T-helper 17 cell (primary cell): ENCODE measurements around the gene ADCY2. TPM values are rescaled to one million over a fixed set of nuclear protein-coding genes. Genes with fewer than 3 reads are reported as not detected.

Experiments used
- ATAC-seq: fragments of 150-1000 bp; cut with Tn5 transposase; 2 replicates; pipeline ENCODE4 v1.10.0; 2021; ENCODE audit warnings: mild to moderate bottlenecking, moderate library complexity
- DNase-seq, 3 donors: peaks; one replicate each; pipeline versions ENCODE4 v3.0.0 to v3.0.0-alpha.2; 2020 to 2021
- H3K9me3 ChIP-seq: one replicate; pipeline ENCODE4 v1.7.0; 2013; ENCODE audit warnings: low read length, mild to moderate bottlenecking; ENCODE audit not compliant: control insufficient read depth, poor library complexity, severe bottlenecking
- H3K27ac Mint-ChIP-seq: one replicate; pipeline ENCODE4 v1.8.0; 2022; ENCODE audit warnings: mild to moderate bottlenecking, moderate library complexity, mixed read lengths
- H3K27me3 Mint-ChIP-seq: one replicate; pipeline ENCODE4 v1.8.0; 2022; ENCODE audit warnings: mixed read lengths
- H3K36me3 Mint-ChIP-seq: one replicate; pipeline ENCODE4 v1.8.0; 2022; ENCODE audit warnings: low read depth, mixed read lengths
- H3K4me1 Mint-ChIP-seq: one replicate; pipeline ENCODE4 v1.8.0; 2022; ENCODE audit warnings: mild to moderate bottlenecking, mixed read lengths
- H3K4me3 Mint-ChIP-seq: one replicate; pipeline ENCODE4 v1.8.0; 2022; ENCODE audit warnings: mild to moderate bottlenecking, moderate library complexity, mixed read lengths
- total RNA-seq, 4 donors: library from RNA in 2 of 4; stranded (reverse) in 2 of 4; gene quantifications; one replicate each; pipeline ENCODE4 v1.2.3 and lab custom pipeline; 2022 to 2026

The ADCY2 gene
- total RNA-seq, 2 donors from 2014 or later, result not detected

- Mint-ChIP-seq H3K4me1 (no peaks in the 10 kb centered on the region), H3K27me3 (no peaks in the 10 kb centered on the region), H3K36me3 (no peaks in the 10 kb centered on the region), H3K27ac (no peak overlapping the region), H3K4me3 (no peak overlapping the region)
- no peaks in the 10 kb centered on the region for H3K9me3 ChIP-seq
- no peak for ATAC-seq
- no peak for DNase-seq
These were observed 39.6 kb downstream of the ADCY2 start for GRCh38 chr5:7435503-7435902.

- no peaks in the 10 kb centered on the region for H3K9me3 ChIP-seq
- Mint-ChIP-seq H3K4me3 (no peak overlapping the region), H3K27ac (no peak overlapping the region), H3K36me3 (no peaks in the 10 kb centered on the region), H3K27me3 (no peaks in the 10 kb centered on the region), H3K4me1 (no peaks in the 10 kb centered on the region)
- ATAC-seq, result no peak
- no peak for DNase-seq
These were observed 40.6 kb downstream of the ADCY2 start for GRCh38 chr5:7436521-7436920.

DNA sequence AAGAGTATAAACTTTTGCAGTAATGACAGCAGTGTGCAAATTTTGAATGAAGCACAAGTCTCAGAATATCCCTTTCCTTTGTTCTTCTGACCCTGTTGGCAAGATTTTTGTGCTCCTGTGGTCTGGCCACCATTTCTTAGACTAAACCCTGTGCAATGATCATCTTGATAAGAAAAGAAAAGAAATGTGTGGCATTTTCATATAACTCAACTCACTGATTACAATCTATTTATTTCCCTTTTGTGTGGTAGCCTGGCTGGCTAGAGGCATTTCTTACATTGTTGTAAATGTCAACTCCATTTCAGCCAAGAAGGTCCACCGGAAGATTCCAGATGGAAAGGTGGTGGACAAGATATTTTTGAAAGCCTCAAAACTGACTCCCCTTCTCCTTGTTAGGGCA is 41.9 kb downstream of the ADCY2 start:
- no peaks in the 10 kb centered on the region for H3K27me3 Mint-ChIP-seq
- no peaks in the 10 kb centered on the region for H3K36me3 Mint-ChIP-seq
- H3K27ac Mint-ChIP-seq, result no peak overlapping the region
- no peak for DNase-seq
- H3K4me3 Mint-ChIP-seq, result no peak overlapping the region
- no peaks in the 10 kb centered on the region for H3K9me3 ChIP-seq
- no peaks in the 10 kb centered on the region for H3K4me1 Mint-ChIP-seq
- no peak for ATAC-seq

DNA sequence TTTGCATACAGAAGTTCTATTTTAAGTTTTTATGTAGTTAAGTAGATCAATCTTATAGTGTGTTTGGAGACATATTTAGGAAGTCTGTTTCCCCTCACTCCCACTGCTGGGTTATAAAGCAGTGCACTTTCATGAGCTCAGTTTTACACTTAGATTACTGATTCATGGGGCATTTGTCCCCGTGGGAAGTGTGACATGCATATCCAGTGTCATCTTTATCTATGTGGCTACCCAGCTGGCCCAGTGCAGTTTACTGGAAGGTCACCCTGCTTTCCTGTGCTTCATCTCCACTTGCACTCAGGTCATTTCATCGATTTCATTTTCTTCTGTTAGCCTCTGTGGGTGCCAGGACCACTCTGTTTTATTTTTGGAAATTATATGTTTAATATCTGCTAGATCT is 49.1 kb downstream of the ADCY2 start:
- H3K9me3 ChIP-seq, result no peaks in the 10 kb centered on the region
- Mint-ChIP-seq H3K36me3 (no peaks in the 10 kb centered on the region), H3K4me1 (no peaks in the 10 kb centered on the region), H3K27ac (no peak overlapping the region), H3K27me3 (peaks cover 5% of the 10 kb centered on the region), H3K4me3 (no peak overlapping the region)
- no peak for ATAC-seq
- no peak for DNase-seq

GRCh38 chr5:7445831-7446230 is 49.9 kb downstream of the ADCY2 start:
- Mint-ChIP-seq H3K4me3 (no peak overlapping the region), H3K36me3 (no peaks in the 10 kb centered on the region), H3K27ac (no peak overlapping the region), H3K4me1 (no peaks in the 10 kb centered on the region), H3K27me3 (peaks cover 5% of the 10 kb centered on the region)
- ATAC-seq (no peak), DNase-seq (no peak)
- no peaks in the 10 kb centered on the region for H3K9me3 ChIP-seq

GRCh38 chr5:7446913-7447312 is 51.0 kb downstream of the ADCY2 start:
- DNase-seq (no peak), ATAC-seq (no peak)

GRCh38 chr5:7453947-7454346 is 58.0 kb downstream of the ADCY2 start:
- Mint-ChIP-seq H3K4me1 (no peaks in the 10 kb centered on the region), H3K36me3 (no peaks in the 10 kb centered on the region), H3K27ac (no peak overlapping the region), H3K27me3 (peaks cover 6% of the 10 kb centered on the region), H3K4me3 (no peak overlapping the region)
- DNase-seq (no peak), ATAC-seq (no peak)
- no peaks in the 10 kb centered on the region for H3K9me3 ChIP-seq

More at GRCh38 chr5:7446913-7447312, 51.0 kb downstream of the ADCY2 start:
- Mint-ChIP-seq H3K4me3 (no peak overlapping the region), H3K27me3 (peaks cover 5% of the 10 kb centered on the region), H3K4me1 (no peaks in the 10 kb centered on the region), H3K27ac (no peak overlapping the region), H3K36me3 (no peaks in the 10 kb centered on the region)
- no peaks in the 10 kb centered on the region for H3K9me3 ChIP-seq

GRCh38 chr5:7456206-7456605 is 60.3 kb downstream of the ADCY2 start:
- H3K4me3 Mint-ChIP-seq, result no peak overlapping the region
- no peak for DNase-seq
- H3K4me1 Mint-ChIP-seq, result no peaks in the 10 kb centered on the region
- no peak overlapping the region for H3K27ac Mint-ChIP-seq
- no peak for ATAC-seq
- no peaks in the 10 kb centered on the region for H3K9me3 ChIP-seq
- H3K27me3 Mint-ChIP-seq, result peaks cover 6% of the 10 kb centered on the region
- H3K36me3 Mint-ChIP-seq, result no peaks in the 10 kb centered on the region

DNA sequence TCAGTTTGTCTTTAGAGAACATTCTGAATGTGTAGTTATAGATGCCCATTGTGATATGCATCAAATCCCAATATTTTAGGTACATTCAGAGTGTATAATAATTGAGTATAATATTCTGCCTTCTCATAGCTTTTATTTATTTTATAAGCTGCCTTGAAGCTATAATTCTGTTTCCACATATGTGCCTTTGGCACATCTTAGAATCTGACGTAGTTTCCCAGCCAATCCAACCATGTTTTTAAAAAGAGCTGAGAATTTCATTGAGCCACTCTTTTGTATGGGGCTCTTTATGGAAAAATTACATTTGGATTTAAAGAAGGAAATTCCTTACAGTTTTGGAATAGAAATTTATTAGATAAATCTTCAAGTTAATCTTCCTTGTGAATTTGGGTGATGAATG is 65.4 kb downstream of the ADCY2 start:
- no peaks in the 10 kb centered on the region for H3K36me3 Mint-ChIP-seq
- H3K9me3 ChIP-seq, result no peaks in the 10 kb centered on the region
- no peaks in the 10 kb centered on the region for H3K4me1 Mint-ChIP-seq
- no peak overlapping the region for H3K4me3 Mint-ChIP-seq
- no peak overlapping the region for H3K27ac Mint-ChIP-seq
- ATAC-seq (no peak), DNase-seq (no peak)
- H3K27me3 Mint-ChIP-seq, result no peaks in the 10 kb centered on the region

- no peaks in the 10 kb centered on the region for H3K9me3 ChIP-seq
These were observed 66.8 kb downstream of the ADCY2 start for GRCh38 chr5:7462758-7463157.

DNA sequence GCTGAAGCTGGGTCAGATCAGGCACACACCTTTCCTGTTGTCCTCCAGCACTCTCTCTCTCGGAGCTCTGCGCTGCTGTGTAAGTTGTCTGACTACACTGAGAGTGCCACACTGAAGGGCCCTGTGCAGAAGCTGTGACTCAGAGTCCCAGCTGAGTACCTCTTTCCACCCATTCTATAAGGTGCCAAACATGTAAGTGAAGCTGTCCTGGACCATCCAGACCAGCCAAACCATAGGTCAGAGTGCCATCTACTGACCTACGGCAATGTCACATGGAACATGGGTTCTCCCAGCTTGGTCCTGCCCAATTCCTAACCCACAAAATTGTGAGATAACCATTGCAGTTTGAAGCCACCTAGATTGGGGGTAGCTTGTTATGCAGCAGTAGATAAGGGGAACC is 68.2 kb downstream of the ADCY2 start:
- ATAC-seq (no peak), DNase-seq (no peak)
- no peaks in the 10 kb centered on the region for H3K36me3 Mint-ChIP-seq
- no peaks in the 10 kb centered on the region for H3K4me1 Mint-ChIP-seq
- no peak overlapping the region for H3K4me3 Mint-ChIP-seq
- H3K9me3 ChIP-seq, result no peaks in the 10 kb centered on the region
- no peaks in the 10 kb centered on the region for H3K27me3 Mint-ChIP-seq
- no peak overlapping the region for H3K27ac Mint-ChIP-seq

More at GRCh38 chr5:7462758-7463157, 66.8 kb downstream of the ADCY2 start:
- DNase-seq (no peak), ATAC-seq (no peak)
- Mint-ChIP-seq H3K27ac (no peak overlapping the region), H3K4me1 (no peaks in the 10 kb centered on the region), H3K4me3 (no peak overlapping the region), H3K27me3 (no peaks in the 10 kb centered on the region), H3K36me3 (no peaks in the 10 kb centered on the region)

DNA sequence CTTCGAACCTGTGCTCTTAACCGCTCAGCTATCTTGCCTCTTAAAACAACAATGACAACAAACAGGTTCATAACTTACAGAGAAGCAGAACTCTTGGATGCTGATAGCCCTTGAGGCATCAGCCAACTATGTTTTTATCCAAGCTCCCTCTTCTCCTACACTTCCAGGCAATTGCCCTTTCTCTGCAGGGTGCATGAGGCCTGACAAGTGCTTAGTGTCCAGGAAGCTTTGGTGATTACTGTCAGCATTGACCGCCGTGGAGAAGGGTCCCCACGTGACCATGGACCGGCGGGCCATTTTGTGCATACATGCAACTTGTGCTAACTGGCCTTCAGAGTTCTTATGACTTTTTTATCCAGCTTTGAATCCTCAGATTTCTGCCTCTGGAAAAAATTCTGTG is 71.2 kb downstream of the ADCY2 start:
- no peak for DNase-seq
- Mint-ChIP-seq H3K27ac (no peak overlapping the region), H3K36me3 (no peaks in the 10 kb centered on the region), H3K4me3 (no peak overlapping the region), H3K4me1 (no peaks in the 10 kb centered on the region), H3K27me3 (no peaks in the 10 kb centered on the region)
- no peaks in the 10 kb centered on the region for H3K9me3 ChIP-seq
- ATAC-seq, result no peak

DNA sequence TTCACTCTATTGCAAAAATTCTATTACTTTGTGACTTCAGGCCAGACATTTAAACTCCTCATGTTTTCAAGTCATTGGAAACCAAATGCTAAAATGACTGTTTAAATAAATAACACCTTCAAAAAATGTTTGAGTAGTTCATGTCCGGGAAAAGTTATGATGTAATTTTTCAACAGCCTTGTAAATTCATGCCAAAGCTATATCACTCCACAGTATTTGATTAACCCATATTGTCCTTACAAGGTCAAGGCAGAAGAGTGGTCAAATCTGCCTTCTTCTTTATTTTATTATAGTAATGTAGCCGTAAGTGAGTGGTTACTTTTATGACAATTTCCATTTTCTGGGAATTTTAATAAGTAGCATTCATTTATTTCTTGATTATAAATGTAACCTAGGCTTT is 72.8 kb downstream of the ADCY2 start:
- no peak for ATAC-seq
- H3K4me1 Mint-ChIP-seq, result no peaks in the 10 kb centered on the region
- DNase-seq, result no peak
- H3K27me3 Mint-ChIP-seq, result no peaks in the 10 kb centered on the region
- no peak overlapping the region for H3K27ac Mint-ChIP-seq
- no peak overlapping the region for H3K4me3 Mint-ChIP-seq
- no peaks in the 10 kb centered on the region for H3K9me3 ChIP-seq
- H3K36me3 Mint-ChIP-seq, result no peaks in the 10 kb centered on the region

DNA sequence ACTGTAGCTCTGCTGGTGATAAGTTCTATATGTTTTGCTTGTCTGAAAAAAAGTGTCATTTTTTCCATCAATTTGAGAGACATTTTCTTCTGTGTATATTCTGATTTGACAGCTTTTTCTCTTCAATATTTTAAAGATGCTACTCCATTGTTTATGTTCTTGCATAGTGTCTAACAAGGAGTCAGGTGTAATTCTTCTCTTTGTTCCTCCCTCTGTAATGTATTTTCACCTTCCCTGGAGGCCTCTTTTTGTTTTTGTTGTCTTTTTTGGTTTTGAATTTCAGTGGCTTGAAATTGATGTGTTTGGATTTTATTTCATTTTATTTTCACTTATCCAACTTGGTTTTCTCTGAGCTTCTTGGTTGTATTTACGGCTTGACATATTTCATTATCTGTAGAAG is 75.8 kb downstream of the ADCY2 start:
- no peak for ATAC-seq
- Mint-ChIP-seq H3K27ac (no peak overlapping the region), H3K27me3 (no peaks in the 10 kb centered on the region), H3K4me3 (no peak overlapping the region), H3K36me3 (no peaks in the 10 kb centered on the region), H3K4me1 (no peaks in the 10 kb centered on the region)
- DNase-seq, result no peak
- H3K9me3 ChIP-seq, result no peaks in the 10 kb centered on the region

- H3K36me3 Mint-ChIP-seq, result no peaks in the 10 kb centered on the region
These were observed 77.2 kb downstream of the ADCY2 start for GRCh38 chr5:7473115-7473514.

More at GRCh38 chr5:7473115-7473514, 77.2 kb downstream of the ADCY2 start:
- H3K4me1 Mint-ChIP-seq, result no peaks in the 10 kb centered on the region
- DNase-seq, result no peak
- no peaks in the 10 kb centered on the region for H3K27me3 Mint-ChIP-seq
- H3K9me3 ChIP-seq, result no peaks in the 10 kb centered on the region
- H3K4me3 Mint-ChIP-seq, result no peak overlapping the region
- no peak overlapping the region for H3K27ac Mint-ChIP-seq
- no peak for ATAC-seq
